ENCODE measurements around the gene HSD17B2.
"Not testable (repeated sequence)": the region's sequence is repeated elsewhere in the genome, so short reads cannot be mapped to it uniquely, and the experiment has no call there.

The HSD17B2 gene

DNA sequence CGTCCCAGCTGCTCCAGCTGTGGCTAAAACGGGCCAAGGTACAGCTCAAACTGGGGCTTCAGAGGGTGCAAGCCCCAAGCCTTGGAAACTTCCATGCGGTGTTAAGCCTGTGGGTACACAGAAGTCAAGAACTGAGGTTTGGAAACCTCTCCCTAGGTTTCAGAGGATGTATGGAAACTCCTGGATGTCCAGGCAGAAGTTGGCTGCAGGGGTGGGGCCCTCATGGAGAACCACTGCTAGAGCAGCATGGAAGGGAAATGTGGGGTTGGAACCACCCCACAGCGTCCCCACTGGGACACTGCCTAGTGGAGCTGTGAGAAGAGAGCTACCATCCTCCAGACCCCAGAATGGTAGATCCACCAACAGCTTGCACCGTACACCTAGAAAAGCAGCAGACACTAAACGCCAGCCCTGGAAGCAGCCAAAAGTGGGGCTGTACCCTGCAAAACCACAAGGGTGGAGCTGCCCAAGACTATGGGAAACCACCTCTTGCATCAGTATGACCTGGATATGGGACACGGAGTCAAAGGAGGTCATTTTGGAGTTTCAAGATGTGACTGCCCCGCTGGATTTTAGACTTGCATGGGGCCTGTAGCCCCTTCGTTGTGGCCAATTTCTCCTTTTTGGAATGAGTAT lies 26.0 kb upstream of the HSD17B2 start:
- no peak overlapping the region for H3K4me3 ChIP-seq (ENCODE audit: low read length)
- no peak for TF ChIP-seq ZNF274 (IDR thresholded peaks at IDR 0.05; ENCODE audit: low read depth, low read length)

GRCh38 chr16:82009789-82010188 lies 25.3 kb upstream of the HSD17B2 start:
- not testable (repeated sequence) for H3K4me3 ChIP-seq (ENCODE audit: low read length)

DNA sequence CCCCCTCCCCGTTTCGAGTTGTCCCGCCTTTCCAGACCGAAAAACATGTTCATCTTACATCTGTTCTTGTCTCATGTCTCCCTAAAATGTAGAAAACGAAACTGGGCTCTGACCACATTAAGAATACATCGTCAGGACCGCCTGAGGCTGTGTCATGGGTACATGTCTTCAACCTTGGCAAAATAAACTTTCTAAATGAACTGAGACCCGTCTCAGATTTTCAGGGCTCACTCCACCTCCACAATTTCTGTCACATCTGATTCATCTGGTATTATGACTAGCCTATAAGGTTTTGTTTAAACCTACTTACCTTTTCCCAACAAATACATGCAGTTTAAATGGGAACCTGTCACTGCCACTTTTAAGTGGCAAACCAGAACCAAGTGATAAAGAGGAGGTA lies 24.4 kb upstream of the HSD17B2 start:
- no peak for TF ChIP-seq ZNF274 (IDR thresholded peaks at IDR 0.05; ENCODE audit: low read depth, low read length)
- peak overlapping the region; percentile 68; the same call in 1 of the 2 replicates for H3K4me3 ChIP-seq (ENCODE audit: low read length)

- no peak for TF ChIP-seq ZNF274 (IDR thresholded peaks at IDR 0.05; ENCODE audit: low read depth, low read length)
- H3K4me3 ChIP-seq (ENCODE audit: low read length), result peak within 1 kb of the TSS; percentile 68; the same call in 1 of the 2 replicates
Measured at GRCh38 chr16:82011199-82011641, 23.8 kb upstream of the HSD17B2 start, which contains the start of gene SDR42E1. Gene SDR42E1, minus strand, starts transcription at chr16:82011470. Its CDS starts 10,612 bp downstream, at chr16:82000858.

DNA sequence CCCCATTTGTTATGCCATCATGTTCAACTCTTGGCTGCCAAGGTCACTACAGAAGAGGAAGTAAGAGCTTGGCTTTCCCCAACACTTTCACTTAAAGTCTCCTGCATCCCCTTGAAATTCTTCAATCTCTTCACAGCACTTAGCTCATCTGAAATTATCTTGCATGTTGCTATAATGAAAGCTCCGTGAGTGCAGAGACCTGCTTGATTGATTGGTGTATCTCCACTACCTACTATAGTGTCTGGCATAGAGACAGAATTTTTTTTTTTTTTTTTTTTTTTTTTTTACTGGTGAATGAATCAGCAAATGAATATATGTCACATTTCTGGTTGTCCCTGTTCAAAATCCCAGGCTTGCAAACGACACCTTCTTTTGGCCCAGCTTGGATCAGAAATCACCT lies 21.9 kb upstream of the HSD17B2 start:
- TF ChIP-seq ZNF274 (IDR thresholded peaks at IDR 0.05; ENCODE audit: low read depth, low read length), result no peak
- no peak overlapping the region for H3K4me3 ChIP-seq (ENCODE audit: low read length)

- no peak overlapping the region for H3K4me3 ChIP-seq (ENCODE audit: low read length)
- no peak for TF ChIP-seq ZNF274 (IDR thresholded peaks at IDR 0.05; ENCODE audit: low read depth, low read length)
Measured at GRCh38 chr16:82016263-82016662, 18.8 kb upstream of the HSD17B2 start.

DNA sequence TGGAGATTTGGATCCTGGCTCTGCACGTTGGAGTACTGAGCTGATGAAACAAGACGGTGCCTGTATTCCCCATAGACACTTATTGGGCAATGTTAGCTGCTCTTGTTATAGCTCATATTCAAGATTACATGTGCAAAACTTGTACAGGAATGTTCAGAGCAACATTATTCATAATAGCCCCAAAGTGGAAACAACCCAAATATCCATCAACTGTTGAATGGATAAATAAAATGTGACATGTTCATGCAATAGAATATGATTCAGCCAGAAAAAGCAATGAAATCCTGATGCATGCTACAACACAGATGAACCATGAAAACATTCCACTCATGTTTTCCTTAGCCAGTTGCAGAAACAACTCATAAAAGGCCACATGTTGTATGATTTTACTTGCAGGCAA lies 18.1 kb upstream of the HSD17B2 start:
- H3K4me3 ChIP-seq (ENCODE audit: low read length), result no peak overlapping the region
- no peak for TF ChIP-seq ZNF274 (IDR thresholded peaks at IDR 0.05; ENCODE audit: low read depth, low read length)

DNA sequence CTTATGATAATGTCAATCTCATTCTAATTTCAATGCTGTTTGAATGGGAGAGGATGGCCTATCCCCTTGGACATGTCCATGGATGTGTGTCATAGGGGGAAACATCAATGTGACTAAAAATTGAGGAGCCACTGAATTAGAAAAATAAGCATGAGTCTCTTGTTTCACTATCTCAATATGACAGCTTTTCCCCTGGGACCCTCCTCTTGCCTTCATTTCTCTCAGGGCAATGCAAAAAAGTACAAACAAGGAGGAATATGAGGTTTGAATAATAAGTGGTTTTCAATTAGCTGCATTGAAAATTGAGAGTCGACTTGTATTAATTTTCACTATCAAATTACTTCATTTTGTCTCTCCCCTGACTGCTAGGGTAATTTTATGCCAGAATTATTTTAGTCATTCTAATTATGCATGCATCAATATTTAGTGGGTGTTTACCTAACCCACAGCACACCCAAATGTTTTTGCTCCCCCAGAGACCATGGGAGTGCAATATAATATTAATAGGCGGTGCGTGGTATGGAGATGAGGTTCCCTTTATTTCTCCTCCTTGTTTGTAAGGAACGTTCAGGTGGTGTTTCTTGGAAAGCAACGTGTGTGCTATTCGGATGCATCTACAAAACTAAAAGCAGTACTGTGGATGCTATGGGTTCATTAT lies 17.0 kb upstream of the HSD17B2 start:
- no peak for TF ChIP-seq ZNF274 (IDR thresholded peaks at IDR 0.05; ENCODE audit: low read depth, low read length)

GRCh38 chr16:82019535-82019934 lies 15.5 kb upstream of the HSD17B2 start:
- TF ChIP-seq ZNF274 (IDR thresholded peaks at IDR 0.05; ENCODE audit: low read depth, low read length), result no peak

More for the DNA sequence above, 17.0 kb upstream of the HSD17B2 start:
- no peak overlapping the region for H3K4me3 ChIP-seq (ENCODE audit: low read length)

GRCh38 chr16:82020051-82020450 lies 15.0 kb upstream of the HSD17B2 start:
- TF ChIP-seq ZNF274 (IDR thresholded peaks at IDR 0.05; ENCODE audit: low read depth, low read length), result no peak

More at GRCh38 chr16:82019535-82019934, 15.5 kb upstream of the HSD17B2 start:
- H3K4me3 ChIP-seq (ENCODE audit: low read length), result no peak overlapping the region

DNA sequence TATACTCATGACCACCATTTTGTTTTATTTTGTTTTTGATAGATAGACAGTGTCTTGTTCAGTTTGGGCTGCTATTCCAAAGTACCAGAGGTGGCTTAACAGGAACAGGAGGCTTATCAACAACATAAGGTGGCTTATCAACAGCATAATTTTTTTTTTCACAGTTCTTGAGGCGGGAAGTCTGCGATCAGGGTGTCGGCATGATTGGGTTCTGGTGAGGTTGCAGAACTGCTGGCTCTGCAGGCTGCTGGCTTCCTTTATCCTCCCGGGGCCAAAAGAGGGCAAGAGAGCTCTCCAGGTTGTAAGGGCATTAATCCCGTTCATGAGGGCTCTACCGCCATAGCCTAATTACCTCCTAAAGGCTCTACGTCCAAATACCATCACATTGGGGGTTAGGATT lies 11.8 kb upstream of the HSD17B2 start:
- H3K4me3 ChIP-seq (ENCODE audit: low read length), result no peak overlapping the region
- no peak for TF ChIP-seq ZNF274 (IDR thresholded peaks at IDR 0.05; ENCODE audit: low read depth, low read length)

More at GRCh38 chr16:82020051-82020450, 15.0 kb upstream of the HSD17B2 start:
- no peak overlapping the region for H3K4me3 ChIP-seq (ENCODE audit: low read length)

DNA sequence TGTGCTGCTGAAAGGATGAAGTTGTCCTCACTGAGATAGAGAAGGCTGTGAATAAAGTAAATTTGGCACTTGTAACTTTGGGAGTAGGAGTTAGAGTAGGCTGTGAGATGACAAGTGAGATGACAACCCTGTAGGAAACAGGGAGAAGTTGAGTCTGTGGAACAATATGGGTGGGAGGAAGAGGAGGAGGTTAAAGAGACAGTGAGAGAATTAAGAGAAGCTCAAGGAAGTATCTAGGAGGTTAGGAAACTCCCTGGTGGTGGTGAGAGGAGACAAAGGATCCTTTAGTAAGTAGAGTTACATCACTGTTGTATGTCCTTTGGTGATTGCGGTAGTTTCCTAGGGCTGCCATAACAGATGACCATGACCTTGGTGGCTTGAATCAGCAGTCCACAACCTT lies 10.7 kb upstream of the HSD17B2 start:
- no peak for TF ChIP-seq ZNF274 (IDR thresholded peaks at IDR 0.05; ENCODE audit: low read depth, low read length)
- no peak overlapping the region for H3K4me3 ChIP-seq (ENCODE audit: low read length)

DNA sequence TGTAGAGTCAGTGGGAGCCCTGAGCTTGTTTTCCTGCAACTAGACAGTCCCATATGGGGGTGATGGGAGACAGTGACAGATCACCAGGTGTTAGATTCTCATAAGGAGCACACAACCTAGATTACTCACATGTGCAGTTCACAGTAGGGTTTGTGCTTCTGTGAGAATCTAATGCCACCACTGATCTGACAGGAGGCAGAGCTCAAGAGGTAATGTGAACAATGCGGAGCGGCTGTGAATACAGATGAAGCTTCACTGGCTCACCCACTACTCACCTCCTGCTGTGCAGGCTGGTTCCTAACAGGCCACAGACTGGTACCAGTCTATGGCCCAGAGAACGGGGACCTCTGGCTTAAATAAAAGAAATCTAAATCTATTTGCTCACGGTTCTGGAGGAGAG lies 10.2 kb upstream of the HSD17B2 start:
- no peak overlapping the region for H3K4me3 ChIP-seq (ENCODE audit: low read length)
- TF ChIP-seq ZNF274 (IDR thresholded peaks at IDR 0.05; ENCODE audit: low read depth, low read length), result no peak

- H3K4me3 ChIP-seq (ENCODE audit: low read length), result no peak overlapping the region
- TF ChIP-seq ZNF274 (IDR thresholded peaks at IDR 0.05; ENCODE audit: low read depth, low read length), result no peak
Measured at GRCh38 chr16:82027629-82028064, 7.4 kb upstream of the HSD17B2 start.

All from GM08714 (cell line).